GM23248 (cell line): ENCODE measurements around the gene SYNRG. TPM values are rescaled to one million over a fixed set of nuclear protein-coding genes. Genes with fewer than 3 reads are reported as not detected.
"Not testable (repeated sequence)": the region's sequence is repeated elsewhere in the genome, so short reads cannot be mapped to it uniquely, and the experiment has no call there.

Experiments used
- DNase-seq: peaks from one replicate; pipeline ENCODE4 v3.0.0-alpha.2; 2015
- H2AFZ ChIP-seq: fragments of 200-600 bp; sonication (generic); 2 replicates; pipeline ENCODE4 v1.6.1; 2016; ENCODE audit warnings: antibody characterized with exemption
- H3F3A ChIP-seq: fragments of 200-600 bp; sonication (generic); 2 replicates; pipeline ENCODE4 v1.6.1; 2016; ENCODE audit warnings: mild to moderate bottlenecking, antibody characterized with exemption, mixed run types; ENCODE audit not compliant: insufficient read depth
- H3K27ac ChIP-seq: fragments of 200-600 bp; sonication (generic); 2 replicates; pipeline ENCODE4 v1.5.1; 2016; ENCODE audit warnings: mild to moderate bottlenecking
- H3K27me3 ChIP-seq: fragments of 200-600 bp; sonication (generic); replicated peaks from 2 replicates; pipeline ENCODE4 v1.6.1; 2016; ENCODE audit warnings: mild to moderate bottlenecking; ENCODE audit not compliant: insufficient read depth
- H3K36me3 ChIP-seq: fragments of 200-600 bp; sonication (generic); 2 replicates; pipeline ENCODE4 v1.6.1; 2016; ENCODE audit warnings: low read depth, mild to moderate bottlenecking
- H3K4me1 ChIP-seq: fragments of 200-600 bp; sonication (generic); 2 replicates; pipeline ENCODE4 v1.6.1; 2016; ENCODE audit warnings: mild to moderate bottlenecking; ENCODE audit not compliant: insufficient read depth
- H3K4me2 ChIP-seq: fragments of 200-600 bp; sonication (generic); one replicate; pipeline ENCODE4 v1.6.1; 2016; ENCODE audit warnings: mild to moderate bottlenecking; ENCODE audit not compliant: unreplicated experiment
- H3K4me3 ChIP-seq: fragments of 200-600 bp; sonication (generic); 2 replicates; pipeline ENCODE4 v1.5.1; 2016; ENCODE audit warnings: mild to moderate bottlenecking
- H3K79me2 ChIP-seq: fragments of 200-600 bp; sonication (generic); 2 replicates; pipeline ENCODE4 v1.6.1; 2016; ENCODE audit warnings: mild to moderate bottlenecking; ENCODE audit not compliant: insufficient read depth
- H3K9ac ChIP-seq: fragments of 200-600 bp; sonication (generic); 2 replicates; pipeline ENCODE4 v1.6.1; 2016; ENCODE audit warnings: mild to moderate bottlenecking
- H3K9me2 ChIP-seq: fragments of 200-600 bp; sonication (generic); 2 replicates; pipeline ENCODE4 v1.6.1; 2016; ENCODE audit warnings: mixed run types, mild to moderate bottlenecking, moderate library complexity; ENCODE audit not compliant: insufficient read depth
- H3K9me3 ChIP-seq: fragments of 200-600 bp; sonication (generic); one replicate; pipeline ENCODE4 v1.6.1; 2017; ENCODE audit warnings: low read depth
- H4K20me1 ChIP-seq: fragments of 200-600 bp; sonication (generic); 2 replicates; pipeline ENCODE4 v1.6.0; 2016; ENCODE audit not compliant: insufficient read depth
- EZH2 ChIP-seq: fragments of 200-600 bp; sonication (generic); IDR thresholded peaks from 2 replicates; pipeline ENCODE4 v1.6.1; 2018; ENCODE audit warnings: antibody characterized with exemption, mild to moderate bottlenecking; ENCODE audit not compliant: insufficient read depth, poor library complexity, severe bottlenecking
- EZH2phosphoT487 ChIP-seq: fragments of 200-600 bp; sonication (generic); IDR thresholded peaks from 2 replicates; pipeline ENCODE4 v1.6.1; 2018; ENCODE audit warnings: antibody characterized with exemption, moderate library complexity, mild to moderate bottlenecking, low read depth; ENCODE audit not compliant: insufficient read depth
- WGBS, 2 experiments: methylation state at CpG; one replicate each; pipeline ENCODE4 v1.1.6; 2015 to 2017; ENCODE audit warnings: low lambda C conversion rate in 2 of 2, low coverage in 1 of 2; ENCODE audit errors: missing lambda C conversion rate in 2 of 2; 5-methylcytosine and 5-hydroxymethylcytosine counted together
- in situ Hi-C: fragments of 300-500 bp; cut with MboI; formaldehyde crosslinking; loops from 2 replicates; pipeline ENCODE4 v1.15.0; 2020
- polyA plus RNA-seq: library from polyadenylated mRNA; unstranded; fragments of >200 nt; fragmentation: Nextera tagmentation; extraction: Ambion mirVana; gene quantifications from 2 replicates; pipeline ENCODE4 v1.2.1, GENCODE V29; 2016
- total RNA-seq: library from RNA; depleted of rRNA; stranded (reverse); fragments of >200 nt; shearing (Covaris generic); gene quantifications from 2 replicates; pipeline ENCODE4 v1.2.3, GENCODE V29; 2014

Gene SYNRG
- total and polyA plus RNA-seq, 2 experiments from 2014 or later = 5.6 to 13.1 TPM

DNA sequence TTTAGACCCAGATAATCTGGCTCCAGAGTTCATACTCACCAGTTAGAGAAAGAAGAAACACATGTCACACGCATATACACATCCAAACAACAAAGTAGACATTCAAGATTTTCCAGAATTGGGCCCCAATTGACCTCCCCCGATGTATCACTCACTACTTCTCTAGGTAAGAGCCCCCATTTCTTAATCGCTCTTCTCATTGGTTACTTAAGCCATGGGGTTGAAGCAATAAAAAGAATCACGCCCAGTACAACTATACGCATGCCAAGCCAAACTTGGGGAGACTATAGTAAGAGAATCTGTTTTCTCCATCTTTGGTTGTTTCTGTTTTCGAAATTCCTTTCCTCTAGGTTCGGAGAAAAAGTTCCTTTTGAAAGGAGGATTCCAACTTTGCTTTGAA is 33.5 kb upstream of the SYNRG start:
- Histone ChIP-seq H3K36me3 (peaks cover 19% of the 10 kb centered on the region), H3K79me2 (peaks cover 54% of the 10 kb centered on the region), H3K9me2 (no peaks in the 10 kb centered on the region), H3F3A (peaks cover 16% of the 10 kb centered on the region; the same call in 1 of the 2 replicates), H3K27ac (peak overlapping the region; percentile 89), H3K4me3 (peak overlapping the region; percentile 99), H4K20me1 (no peaks in the 10 kb centered on the region), H3K4me1 (peaks cover 16% of the 10 kb centered on the region), H3K9ac (peak overlapping the region; percentile 94), H3K27me3 (no peaks in the 10 kb centered on the region), H2AFZ (peak overlapping the region; percentile 95), H3K4me2 (peak overlapping the region; percentile 99), H3K9me3 (no peaks in the 10 kb centered on the region)
- no peak for TF ChIP-seq EZH2phosphoT487
- no peak for TF ChIP-seq EZH2
- WGBS, 2 experiments = 2% methylated on average over 7 of the region's 7 CpGs
- in situ Hi-C loops = no loop called here
- peak; percentile 72 for DNase-seq

DNA sequence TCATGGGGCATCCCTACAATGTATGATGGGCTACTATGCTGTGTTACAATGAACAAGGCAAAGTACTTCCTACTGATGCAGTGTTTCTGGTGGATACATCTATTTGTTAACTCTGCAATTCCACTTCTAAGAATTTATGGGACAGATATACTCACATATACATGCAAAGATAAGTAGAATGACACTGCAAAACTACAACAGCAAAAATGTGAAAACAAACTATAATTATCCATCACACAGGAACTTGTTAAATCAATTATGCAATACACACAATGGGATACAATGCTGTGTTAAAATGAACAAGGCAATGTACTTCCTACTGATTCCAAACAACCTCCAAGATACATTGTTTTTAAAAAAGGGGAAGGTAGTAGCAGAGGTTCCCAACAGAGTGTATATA is 30.8 kb upstream of the SYNRG start:
- Histone ChIP-seq H3K27ac (no peak overlapping the region), H3K4me2 (no peak overlapping the region), H3K4me3 (no peak overlapping the region), H3K36me3 (peaks cover 34% of the 10 kb centered on the region), H3K79me2 (peaks cover 81% of the 10 kb centered on the region), H3K9me3 (no peaks in the 10 kb centered on the region), H3K9ac (no peak overlapping the region), H2AFZ (no peak overlapping the region), H3K4me1 (peaks cover 16% of the 10 kb centered on the region), H3K27me3 (no peaks in the 10 kb centered on the region), H3F3A (peaks cover 16% of the 10 kb centered on the region; the same call in 1 of the 2 replicates), H3K9me2 (no peaks in the 10 kb centered on the region), H4K20me1 (no peaks in the 10 kb centered on the region)
- in situ Hi-C loops = no loop called here
- TF ChIP-seq EZH2 (no peak), EZH2phosphoT487 (no peak)
- DNase-seq = no peak

DNA sequence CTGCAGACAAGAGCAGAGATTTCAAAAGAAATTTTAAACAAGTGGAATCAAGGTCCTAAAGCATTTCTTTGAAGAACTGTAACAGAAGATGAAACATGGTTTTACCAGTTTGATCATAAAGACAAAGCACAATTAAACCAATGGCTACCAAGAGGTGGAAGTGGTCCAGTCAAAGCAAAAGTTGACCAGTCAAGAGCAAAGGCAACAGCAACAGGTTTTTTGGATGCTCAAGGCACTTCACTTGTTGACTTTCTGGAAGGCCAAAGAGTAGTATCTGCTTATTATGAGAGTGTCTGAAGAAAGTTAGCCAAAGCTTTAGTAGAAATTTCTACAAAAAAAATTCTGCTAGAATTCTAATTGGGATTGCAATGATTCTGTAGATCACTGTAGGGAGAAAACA is 28.7 kb upstream of the SYNRG start:
- Histone ChIP-seq H3K27ac (no peak overlapping the region), H3K4me1 (peaks cover 9% of the 10 kb centered on the region; the same call in 1 of the 2 replicates), H3K4me2 (no peak overlapping the region), H3K27me3 (no peaks in the 10 kb centered on the region), H3K79me2 (peaks cover 91% of the 10 kb centered on the region), H3K9ac (no peak overlapping the region), H3K4me3 (no peak overlapping the region), H3K9me2 (no peaks in the 10 kb centered on the region), H2AFZ (no peak overlapping the region), H3F3A (peaks cover 14% of the 10 kb centered on the region; the same call in 1 of the 2 replicates), H4K20me1 (no peaks in the 10 kb centered on the region), H3K36me3 (peaks cover 34% of the 10 kb centered on the region), H3K9me3 (no peaks in the 10 kb centered on the region)
- in situ Hi-C loops = loop anchor here (10.0 kb wide), 1 partner anchor 63 kb away; no protein-coding TSS in a partner anchor
- TF ChIP-seq EZH2phosphoT487 (no peak), EZH2 (no peak)
- no peak for DNase-seq

DNA sequence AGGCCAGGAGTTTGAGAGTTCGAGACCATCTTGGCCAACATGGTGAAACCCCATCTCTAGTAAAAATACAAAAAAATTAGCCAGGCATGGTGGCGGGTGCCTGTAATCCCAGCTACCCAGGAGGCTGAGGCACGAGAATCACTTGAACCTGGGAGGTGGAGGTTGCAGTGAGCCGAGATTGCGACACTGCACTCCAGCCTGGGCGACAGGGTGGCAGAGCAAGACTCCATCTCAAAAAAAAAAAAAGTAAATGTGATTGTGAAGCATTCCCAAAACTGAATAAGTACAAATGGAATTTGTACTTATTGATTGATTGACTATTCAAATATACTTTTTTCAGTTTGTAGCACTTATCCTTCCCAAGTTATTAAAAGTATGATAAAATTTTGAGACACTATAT is 7.2 kb upstream of the SYNRG start:
- in situ Hi-C loops, H3K79me2 ChIP-seq, H3K4me3 ChIP-seq, H3K27me3 ChIP-seq, H3K27ac ChIP-seq, H2AFZ ChIP-seq, H3K9me3 ChIP-seq, H3K9ac ChIP-seq, H4K20me1 ChIP-seq, H3K4me2 ChIP-seq, DNase-seq, H3K9me2 ChIP-seq: not testable (repeated sequence)
- Histone ChIP-seq H3K36me3 (peaks cover 53% of the 10 kb centered on the region), H3F3A (peaks cover 14% of the 10 kb centered on the region), H3K4me1 (peaks cover 12% of the 10 kb centered on the region)
- WGBS, 2 experiments = 96 to 100% methylated on average over 6 of the region's 6 CpGs

DNA sequence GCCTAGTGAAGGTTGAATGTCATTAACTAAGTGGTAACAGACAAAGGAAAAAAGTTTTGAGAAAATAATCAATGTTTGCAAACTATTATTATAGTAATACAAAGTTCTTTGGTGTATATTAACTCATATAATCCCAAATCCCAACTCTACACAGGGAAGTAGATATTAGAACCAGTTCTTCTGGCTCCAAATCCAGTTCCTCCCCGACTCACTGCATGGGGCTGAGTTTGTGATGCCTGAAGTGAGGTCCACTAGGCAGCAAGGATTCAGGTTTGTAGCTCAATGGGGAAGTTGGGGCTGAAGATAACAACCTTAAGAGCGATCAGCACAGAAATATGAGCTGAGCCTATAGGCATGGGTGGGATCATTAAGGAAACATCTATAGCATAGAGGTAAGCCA is 5.6 kb upstream of the SYNRG start:
- 97 to 100% methylated on average over 2 of the region's 2 CpGs for WGBS, 2 experiments
- peak overlapping the region; percentile 77 for H3K9ac ChIP-seq
- in situ Hi-C loops = no loop called here
- peaks cover 29% of the 10 kb centered on the region for H3F3A ChIP-seq
- H3K4me1 ChIP-seq = peaks cover 14% of the 10 kb centered on the region
- no peaks in the 10 kb centered on the region for H3K9me2 ChIP-seq
- H3K4me2 ChIP-seq = peak overlapping the region; percentile 72
- peak; percentile 41 for DNase-seq
- H3K27me3 ChIP-seq = no peaks in the 10 kb centered on the region
- peaks cover 38% of the 10 kb centered on the region for H3K36me3 ChIP-seq
- no peak overlapping the region for H3K4me3 ChIP-seq
- peak overlapping the region; percentile 94 for H3K27ac ChIP-seq
- no peak for TF ChIP-seq EZH2
- H2AFZ ChIP-seq = peak overlapping the region; percentile 51
- H4K20me1 ChIP-seq = no peaks in the 10 kb centered on the region
- no peaks in the 10 kb centered on the region for H3K79me2 ChIP-seq
- H3K9me3 ChIP-seq = no peaks in the 10 kb centered on the region
